HepG2 (cell line): ENCODE measurements around the gene DNAJB2. TPM values are rescaled to one million over a fixed set of nuclear protein-coding genes. Genes with fewer than 3 reads are reported as not detected.

ENCODE experiments used
- EED ChIP-seq: sonication (generic); formaldehyde crosslinking; IDR thresholded peaks from 2 replicates; pipeline ENCODE4 v1.5.0; 2020; ENCODE audit warnings: mild to moderate bottlenecking, missing genetic modification reagents
- HES4 ChIP-seq: sonication (generic); formaldehyde crosslinking; IDR thresholded peaks from 2 replicates; pipeline ENCODE4 v1.9.0; 2021; ENCODE audit warnings: mild to moderate bottlenecking, missing genetic modification reagents, borderline replicate concordance
- HNRNPK ChIP-seq: fragments of 200-400 bp; formaldehyde crosslinking; IDR thresholded peaks from 2 replicates; pipeline ENCODE4 v1.6.1; 2018; ENCODE audit warnings: low read length, low read depth, moderate library complexity, mild to moderate bottlenecking; ENCODE audit not compliant: poor library complexity, severe bottlenecking
- KLF16 ChIP-seq, 2 experiments: sonication (generic) in 1 of 2; formaldehyde crosslinking in 1 of 2; IDR thresholded peaks; 2 replicates each; pipeline versions ENCODE4 v1.6.1 to v1.8.0; 2016 to 2023; ENCODE audit warnings: missing genetic modification reagents in 2 of 2, missing compliant biosample characterization in 1 of 2
- MAZ ChIP-seq, 2 experiments: sonication (generic) in 1 of 2; formaldehyde crosslinking in 1 of 2; IDR thresholded peaks; 2 replicates each; pipeline versions ENCODE4 v1.5.0 to v1.6.1; 2012 to 2020; ENCODE audit warnings: low read depth in 2 of 2, mild to moderate bottlenecking in 2 of 2, borderline replicate concordance in 1 of 2, improper control_type of control experiment in 1 of 2, low read length in 1 of 2, missing genetic modification reagents in 1 of 2, moderate library complexity in 1 of 2
- SP4 ChIP-seq: sonication (generic); formaldehyde crosslinking; IDR thresholded peaks from 2 replicates; pipeline ENCODE4 v1.8.1; 2023; ENCODE audit warnings: mild to moderate bottlenecking, missing genetic modification reagents
- polyA plus RNA-seq, 8 experiments: library from polyadenylated mRNA; depleted of rRNA in 3 of 8; stranded (reverse) in 7 of 8; unstranded in 1 of 8; fragments of >200 nt; fragmentation: Illumina TruSeq in 4 of 8; extraction: Trizol in 4 of 8; gene quantifications; 2 replicates each; pipeline versions ENCODE4 v1.2.1 to v1.2.3, GENCODE V29; 2011 to 2016; ENCODE audit warnings: low read depth in 4 of 8, missing spikeins in 1 of 8, mixed read lengths in 1 of 8; ENCODE audit not compliant: insufficient read depth in 1 of 8
- total RNA-seq, 5 experiments: library from RNA; depleted of rRNA; stranded (reverse); fragments of >200 nt; fragmentation: Illumina TruSeq; extraction: Trizol; gene quantifications; 2 replicates each; pipeline ENCODE4 v1.2.3, GENCODE V29; 2016; ENCODE audit warnings: low read depth in 1 of 5
- TF ChIP-seq, protein P1 (sequence below): sonication (generic); formaldehyde crosslinking; IDR thresholded peaks from 2 replicates; pipeline ENCODE4 v1.5.0; 2020; ENCODE audit warnings: mild to moderate bottlenecking, missing genetic modification reagents
- TF ChIP-seq, protein P2 (sequence below), 2 experiments: sonication (generic) in 1 of 2; formaldehyde crosslinking in 1 of 2; IDR thresholded peaks; 2 replicates each; pipeline versions ENCODE4 v1.4.0 to v1.6.1; 2016 to 2020; ENCODE audit warnings: borderline replicate concordance in 1 of 2, low read depth in 1 of 2, mild to moderate bottlenecking in 1 of 2, missing genetic modification reagents in 1 of 2
- TF ChIP-seq, protein P3 (sequence below): sonication (generic); formaldehyde crosslinking; IDR thresholded peaks from 2 replicates; pipeline ENCODE4 v1.4.0; 2020; ENCODE audit warnings: missing genetic modification reagents, borderline replicate concordance
- TF ChIP-seq, protein P4 (sequence below): sonication (generic); formaldehyde crosslinking; IDR thresholded peaks from 2 replicates; pipeline ENCODE4 v1.4.0; 2020; ENCODE audit warnings: mild to moderate bottlenecking, missing genetic modification reagents
- TF ChIP-seq, protein P5 (sequence below): sonication (generic); formaldehyde crosslinking; IDR thresholded peaks from 2 replicates; pipeline ENCODE4 v1.5.1; 2020; ENCODE audit warnings: missing genetic modification reagents, mild to moderate bottlenecking, borderline replicate concordance

Gene DNAJB2
- total and polyA plus RNA-seq, 2 of the 13 experiments (the other 11 are each of a cell fraction or from before 2014, with no cell fraction given): 21.3 to 31.1 TPM

DNA sequence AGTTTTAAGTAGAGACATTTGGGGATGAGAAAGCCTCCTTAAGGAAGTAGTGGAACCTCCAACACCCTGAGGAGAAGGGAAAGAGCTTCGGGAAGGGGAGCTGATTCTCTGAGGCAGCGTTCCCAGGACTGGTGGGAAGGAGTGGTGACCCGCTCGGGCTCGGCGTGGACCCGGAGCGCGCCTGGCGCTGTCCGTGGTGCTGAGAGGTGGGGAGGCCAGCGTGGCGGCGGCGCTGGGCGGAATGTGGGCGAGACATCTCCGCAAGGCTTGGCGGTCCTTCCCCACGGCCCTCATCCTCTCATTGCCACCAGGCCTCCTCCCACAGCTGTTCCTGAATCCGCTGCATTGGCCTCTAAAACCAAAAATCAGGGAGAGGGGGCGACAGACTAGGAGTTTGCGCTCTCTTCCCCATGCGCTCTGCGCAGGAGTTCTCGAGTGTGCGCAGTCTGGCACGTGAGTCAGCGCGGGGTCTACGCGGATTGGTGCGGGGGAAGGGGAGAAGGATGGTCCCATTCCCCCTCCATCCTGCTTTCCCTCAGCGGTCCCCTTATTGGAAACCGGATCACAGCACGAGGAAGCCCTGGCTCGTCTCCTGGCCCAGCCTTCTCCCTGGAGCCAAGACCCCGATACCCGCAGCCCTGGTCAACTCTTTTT, 52.5 kb downstream of the DNAJB2 start (continued):
- TF ChIP-seq, protein P1, sequence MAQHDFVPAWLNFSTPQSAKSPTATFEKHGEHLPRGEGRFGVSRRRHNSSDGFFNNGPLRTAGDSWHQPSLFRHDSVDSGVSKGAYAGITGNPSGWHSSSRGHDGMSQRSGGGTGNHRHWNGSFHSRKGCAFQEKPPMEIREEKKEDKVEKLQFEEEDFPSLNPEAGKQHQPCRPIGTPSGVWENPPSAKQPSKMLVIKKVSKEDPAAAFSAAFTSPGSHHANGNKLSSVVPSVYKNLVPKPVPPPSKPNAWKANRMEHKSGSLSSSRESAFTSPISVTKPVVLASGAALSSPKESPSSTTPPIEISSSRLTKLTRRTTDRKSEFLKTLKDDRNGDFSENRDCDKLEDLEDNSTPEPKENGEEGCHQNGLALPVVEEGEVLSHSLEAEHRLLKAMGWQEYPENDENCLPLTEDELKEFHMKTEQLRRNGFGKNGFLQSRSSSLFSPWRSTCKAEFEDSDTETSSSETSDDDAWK: no peak
- TF ChIP-seq SP4 (CRISPR knock-in tag) (peak; percentile 67), EED (CRISPR knock-in tag) (0 out of 2 replicates have a peak, but pooled peaks have one; percentile 13), HNRNPK (no peak), MAZ (IDR thresholded peaks at IDR 0.05; ENCODE audit: borderline replicate concordance, low read depth, low read length) (no peak), MAZ (CRISPR knock-in tag; IDR thresholded peaks at IDR 0.05; ENCODE audit: low read depth) (peak; percentile 58; the same call in 1 of the 2 replicates), KLF16 (CRISPR knock-in tag; IDR thresholded peaks at IDR 0.05) (peak in 1 of 2 experiments; percentile 90; a peak in 2 of 4 replicates), HES4 (peak; percentile 98)
- TF ChIP-seq, protein P2, sequence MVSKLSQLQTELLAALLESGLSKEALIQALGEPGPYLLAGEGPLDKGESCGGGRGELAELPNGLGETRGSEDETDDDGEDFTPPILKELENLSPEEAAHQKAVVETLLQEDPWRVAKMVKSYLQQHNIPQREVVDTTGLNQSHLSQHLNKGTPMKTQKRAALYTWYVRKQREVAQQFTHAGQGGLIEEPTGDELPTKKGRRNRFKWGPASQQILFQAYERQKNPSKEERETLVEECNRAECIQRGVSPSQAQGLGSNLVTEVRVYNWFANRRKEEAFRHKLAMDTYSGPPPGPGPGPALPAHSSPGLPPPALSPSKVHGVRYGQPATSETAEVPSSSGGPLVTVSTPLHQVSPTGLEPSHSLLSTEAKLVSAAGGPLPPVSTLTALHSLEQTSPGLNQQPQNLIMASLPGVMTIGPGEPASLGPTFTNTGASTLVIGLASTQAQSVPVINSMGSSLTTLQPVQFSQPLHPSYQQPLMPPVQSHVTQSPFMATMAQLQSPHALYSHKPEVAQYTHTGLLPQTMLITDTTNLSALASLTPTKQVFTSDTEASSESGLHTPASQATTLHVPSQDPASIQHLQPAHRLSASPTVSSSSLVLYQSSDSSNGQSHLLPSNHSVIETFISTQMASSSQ (IDR thresholded peaks at IDR 0.05; ENCODE audit: low read depth): no peak
- TF ChIP-seq, protein P2 (CRISPR knock-in tag; IDR thresholded peaks at IDR 0.05; ENCODE audit: borderline replicate concordance): 0 out of 2 replicates have a peak, but pooled peaks have one; percentile 27
- TF ChIP-seq, protein P3, sequence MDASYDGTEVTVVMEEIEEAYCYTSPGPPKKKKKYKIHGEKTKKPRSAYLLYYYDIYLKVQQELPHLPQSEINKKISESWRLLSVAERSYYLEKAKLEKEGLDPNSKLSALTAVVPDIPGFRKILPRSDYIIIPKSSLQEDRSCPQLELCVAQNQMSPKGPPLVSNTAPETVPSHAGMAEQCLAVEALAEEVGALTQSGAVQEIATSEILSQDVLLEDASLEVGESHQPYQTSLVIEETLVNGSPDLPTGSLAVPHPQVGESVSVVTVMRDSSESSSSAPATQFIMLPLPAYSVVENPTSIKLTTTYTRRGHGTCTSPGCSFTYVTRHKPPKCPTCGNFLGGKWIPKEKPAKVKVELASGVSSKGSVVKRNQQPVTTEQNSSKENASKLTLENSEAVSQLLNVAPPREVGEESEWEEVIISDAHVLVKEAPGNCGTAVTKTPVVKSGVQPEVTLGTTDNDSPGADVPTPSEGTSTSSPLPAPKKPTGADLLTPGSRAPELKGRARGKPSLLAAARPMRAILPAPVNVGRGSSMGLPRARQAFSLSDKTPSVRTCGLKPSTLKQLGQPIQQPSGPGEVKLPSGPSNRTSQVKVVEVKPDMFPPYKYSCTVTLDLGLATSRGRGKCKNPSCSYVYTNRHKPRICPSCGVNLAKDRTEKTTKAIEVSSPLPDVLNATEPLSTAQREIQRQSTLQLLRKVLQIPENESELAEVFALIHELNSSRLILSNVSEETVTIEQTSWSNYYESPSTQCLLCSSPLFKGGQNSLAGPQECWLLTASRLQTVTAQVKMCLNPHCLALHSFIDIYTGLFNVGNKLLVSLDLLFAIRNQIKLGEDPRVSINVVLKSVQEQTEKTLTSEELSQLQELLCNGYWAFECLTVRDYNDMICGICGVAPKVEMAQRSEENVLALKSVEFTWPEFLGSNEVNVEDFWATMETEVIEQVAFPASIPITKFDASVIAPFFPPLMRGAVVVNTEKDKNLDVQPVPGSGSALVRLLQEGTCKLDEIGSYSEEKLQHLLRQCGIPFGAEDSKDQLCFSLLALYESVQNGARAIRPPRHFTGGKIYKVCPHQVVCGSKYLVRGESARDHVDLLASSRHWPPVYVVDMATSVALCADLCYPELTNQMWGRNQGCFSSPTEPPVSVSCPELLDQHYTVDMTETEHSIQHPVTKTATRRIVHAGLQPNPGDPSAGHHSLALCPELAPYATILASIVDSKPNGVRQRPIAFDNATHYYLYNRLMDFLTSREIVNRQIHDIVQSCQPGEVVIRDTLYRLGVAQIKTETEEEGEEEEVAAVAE: peak; percentile 93; the same call in 1 of the 2 replicates
- TF ChIP-seq, protein P4, sequence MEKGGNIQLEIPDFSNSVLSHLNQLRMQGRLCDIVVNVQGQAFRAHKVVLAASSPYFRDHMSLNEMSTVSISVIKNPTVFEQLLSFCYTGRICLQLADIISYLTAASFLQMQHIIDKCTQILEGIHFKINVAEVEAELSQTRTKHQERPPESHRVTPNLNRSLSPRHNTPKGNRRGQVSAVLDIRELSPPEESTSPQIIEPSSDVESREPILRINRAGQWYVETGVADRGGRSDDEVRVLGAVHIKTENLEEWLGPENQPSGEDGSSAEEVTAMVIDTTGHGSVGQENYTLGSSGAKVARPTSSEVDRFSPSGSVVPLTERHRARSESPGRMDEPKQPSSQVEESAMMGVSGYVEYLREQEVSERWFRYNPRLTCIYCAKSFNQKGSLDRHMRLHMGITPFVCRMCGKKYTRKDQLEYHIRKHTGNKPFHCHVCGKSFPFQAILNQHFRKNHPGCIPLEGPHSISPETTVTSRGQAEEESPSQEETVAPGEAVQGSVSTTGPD: no peak
- TF ChIP-seq, protein P5, sequence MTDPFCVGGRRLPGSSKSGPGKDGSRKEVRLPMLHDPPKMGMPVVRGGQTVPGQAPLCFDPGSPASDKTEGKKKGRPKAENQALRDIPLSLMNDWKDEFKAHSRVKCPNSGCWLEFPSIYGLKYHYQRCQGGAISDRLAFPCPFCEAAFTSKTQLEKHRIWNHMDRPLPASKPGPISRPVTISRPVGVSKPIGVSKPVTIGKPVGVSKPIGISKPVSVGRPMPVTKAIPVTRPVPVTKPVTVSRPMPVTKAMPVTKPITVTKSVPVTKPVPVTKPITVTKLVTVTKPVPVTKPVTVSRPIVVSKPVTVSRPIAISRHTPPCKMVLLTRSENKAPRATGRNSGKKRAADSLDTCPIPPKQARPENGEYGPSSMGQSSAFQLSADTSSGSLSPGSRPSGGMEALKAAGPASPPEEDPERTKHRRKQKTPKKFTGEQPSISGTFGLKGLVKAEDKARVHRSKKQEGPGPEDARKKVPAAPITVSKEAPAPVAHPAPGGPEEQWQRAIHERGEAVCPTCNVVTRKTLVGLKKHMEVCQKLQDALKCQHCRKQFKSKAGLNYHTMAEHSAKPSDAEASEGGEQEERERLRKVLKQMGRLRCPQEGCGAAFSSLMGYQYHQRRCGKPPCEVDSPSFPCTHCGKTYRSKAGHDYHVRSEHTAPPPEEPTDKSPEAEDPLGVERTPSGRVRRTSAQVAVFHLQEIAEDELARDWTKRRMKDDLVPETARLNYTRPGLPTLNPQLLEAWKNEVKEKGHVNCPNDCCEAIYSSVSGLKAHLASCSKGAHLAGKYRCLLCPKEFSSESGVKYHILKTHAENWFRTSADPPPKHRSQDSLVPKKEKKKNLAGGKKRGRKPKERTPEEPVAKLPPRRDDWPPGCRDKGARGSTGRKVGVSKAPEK: no peak
